Lower leg skin (tissue), 3 donors: ENCODE data around the gene ADCK1.

ENCODE experiments used
- POLR2A ChIP-seq, 2 donors: fragments of 450-650 bp; IDR thresholded peaks; one replicate each; pipeline ENCODE4 v1.6.1; 2016 to 2017; ENCODE audit warnings: antibody characterized with exemption in 2 of 2, mild to moderate bottlenecking in 1 of 2, moderate library complexity in 1 of 2
- TF ChIP-seq, protein P1 (sequence below), 3 donors: fragments of 450-650 bp; IDR thresholded peaks; one replicate each; pipeline ENCODE4 v1.5.1; 2016; ENCODE audit warnings: antibody characterized with exemption in 3 of 3, mild to moderate bottlenecking in 3 of 3, moderate library complexity in 2 of 3

DNA sequence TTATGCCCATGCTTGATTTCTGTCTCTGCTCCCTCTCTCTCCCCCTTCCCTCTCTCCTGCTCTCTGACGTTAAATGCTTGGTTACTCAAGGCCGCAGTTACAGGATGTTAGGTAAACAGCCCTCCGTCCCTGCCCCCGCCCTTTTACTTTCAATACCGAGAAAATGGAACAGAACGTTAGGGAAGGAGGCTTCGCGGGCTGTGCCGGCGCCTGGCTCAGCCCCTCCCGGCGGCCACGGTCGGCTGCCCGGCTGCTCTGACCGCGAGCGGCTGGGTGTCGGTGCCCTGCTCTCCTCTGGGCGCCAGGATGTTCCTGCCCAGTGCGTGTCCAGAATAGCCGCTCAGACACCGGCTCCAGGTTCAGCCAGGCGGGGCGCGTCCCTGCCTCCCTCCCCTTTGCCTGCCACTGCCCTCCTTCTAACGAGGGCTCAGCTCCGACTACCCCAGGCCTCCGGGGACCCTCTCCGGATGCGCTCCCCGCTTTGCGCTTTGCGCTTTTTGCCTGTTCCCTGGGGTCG is 166.1 kb downstream of the ADCK1 start:
- TF ChIP-seq, protein P1, sequence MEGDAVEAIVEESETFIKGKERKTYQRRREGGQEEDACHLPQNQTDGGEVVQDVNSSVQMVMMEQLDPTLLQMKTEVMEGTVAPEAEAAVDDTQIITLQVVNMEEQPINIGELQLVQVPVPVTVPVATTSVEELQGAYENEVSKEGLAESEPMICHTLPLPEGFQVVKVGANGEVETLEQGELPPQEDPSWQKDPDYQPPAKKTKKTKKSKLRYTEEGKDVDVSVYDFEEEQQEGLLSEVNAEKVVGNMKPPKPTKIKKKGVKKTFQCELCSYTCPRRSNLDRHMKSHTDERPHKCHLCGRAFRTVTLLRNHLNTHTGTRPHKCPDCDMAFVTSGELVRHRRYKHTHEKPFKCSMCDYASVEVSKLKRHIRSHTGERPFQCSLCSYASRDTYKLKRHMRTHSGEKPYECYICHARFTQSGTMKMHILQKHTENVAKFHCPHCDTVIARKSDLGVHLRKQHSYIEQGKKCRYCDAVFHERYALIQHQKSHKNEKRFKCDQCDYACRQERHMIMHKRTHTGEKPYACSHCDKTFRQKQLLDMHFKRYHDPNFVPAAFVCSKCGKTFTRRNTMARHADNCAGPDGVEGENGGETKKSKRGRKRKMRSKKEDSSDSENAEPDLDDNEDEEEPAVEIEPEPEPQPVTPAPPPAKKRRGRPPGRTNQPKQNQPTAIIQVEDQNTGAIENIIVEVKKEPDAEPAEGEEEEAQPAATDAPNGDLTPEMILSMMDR (IDR thresholded peaks at IDR 0.05): no peak
- no peak for TF ChIP-seq POLR2A (IDR thresholded peaks at IDR 0.05)
